Keratinocyte (primary cell): ENCODE results near the gene P2RY8.

ENCODE experiments used
- EZH2 ChIP-seq: IDR thresholded peaks from one replicate; pipeline ENCODE4 v1.6.1; 2012; ENCODE audit warnings: inconsistent platforms, mild to moderate bottlenecking, low read length, moderate library complexity
- TF ChIP-seq, protein P1 (sequence below), 3 experiments: IDR thresholded peaks in 1 of 3; conservative IDR thresholded peaks in 1 of 3; optimal IDR thresholded peaks in 1 of 3; 2 replicates in 2 of 3; 3 replicates in 1 of 3; pipeline versions ENCODE3 to v1.5.1; 2011; ENCODE audit warnings: low read length in 3 of 3, mild to moderate bottlenecking in 3 of 3, moderate library complexity in 2 of 3, control low read depth in 1 of 3, inconsistent platforms in 1 of 3; ENCODE audit not compliant: insufficient read depth in 2 of 3; ENCODE audit errors: extremely low read depth in 1 of 3

DNA sequence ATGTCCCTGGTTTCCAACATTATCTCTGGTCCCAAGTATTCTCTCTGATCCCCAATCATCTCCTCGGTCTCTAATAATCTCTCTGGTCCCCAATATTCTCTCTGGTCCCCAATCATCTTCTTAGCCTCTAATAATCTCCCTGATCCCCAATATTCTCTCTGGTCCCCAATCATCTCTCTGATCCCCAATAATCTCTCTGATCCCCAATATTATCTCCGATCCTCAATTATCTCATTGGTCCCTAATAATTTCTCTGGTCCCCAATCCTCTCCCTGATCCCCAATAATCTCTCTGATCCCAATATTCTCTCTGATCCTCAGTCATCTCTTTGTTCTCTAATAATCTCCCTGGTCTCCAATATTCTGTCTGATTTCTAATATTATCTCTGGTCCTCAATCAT is 16.6 kb downstream of the P2RY8 start:
- TF ChIP-seq, protein P1, sequence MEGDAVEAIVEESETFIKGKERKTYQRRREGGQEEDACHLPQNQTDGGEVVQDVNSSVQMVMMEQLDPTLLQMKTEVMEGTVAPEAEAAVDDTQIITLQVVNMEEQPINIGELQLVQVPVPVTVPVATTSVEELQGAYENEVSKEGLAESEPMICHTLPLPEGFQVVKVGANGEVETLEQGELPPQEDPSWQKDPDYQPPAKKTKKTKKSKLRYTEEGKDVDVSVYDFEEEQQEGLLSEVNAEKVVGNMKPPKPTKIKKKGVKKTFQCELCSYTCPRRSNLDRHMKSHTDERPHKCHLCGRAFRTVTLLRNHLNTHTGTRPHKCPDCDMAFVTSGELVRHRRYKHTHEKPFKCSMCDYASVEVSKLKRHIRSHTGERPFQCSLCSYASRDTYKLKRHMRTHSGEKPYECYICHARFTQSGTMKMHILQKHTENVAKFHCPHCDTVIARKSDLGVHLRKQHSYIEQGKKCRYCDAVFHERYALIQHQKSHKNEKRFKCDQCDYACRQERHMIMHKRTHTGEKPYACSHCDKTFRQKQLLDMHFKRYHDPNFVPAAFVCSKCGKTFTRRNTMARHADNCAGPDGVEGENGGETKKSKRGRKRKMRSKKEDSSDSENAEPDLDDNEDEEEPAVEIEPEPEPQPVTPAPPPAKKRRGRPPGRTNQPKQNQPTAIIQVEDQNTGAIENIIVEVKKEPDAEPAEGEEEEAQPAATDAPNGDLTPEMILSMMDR (optimal IDR thresholded peaks at IDR 0.05 in 1 of 3, IDR thresholded peaks at IDR 0.05 in 1 of 3, conservative IDR thresholded peaks at IDR 0.05 in 1 of 3; ENCODE audit: extremely low read depth in 1 of 3, insufficient read depth in 2 of 3, low read length in 3 of 3), result no peak
- TF ChIP-seq EZH2, result no peak
